HUES64 (cell line): Measurements from ENCODE around the gene B4GALT2.
A peak's percentile ranks its signal among the peaks of the same experiment; 100 is the strongest.

Experiments
- H3K27ac ChIP-seq: 2 replicates; pipeline ENCODE4 v1.7.0; 2013; ENCODE audit warnings: low read depth, low read length, inconsistent platforms
- H3K27me3 ChIP-seq: 2 replicates; pipeline ENCODE4 v1.6.1; 2013; ENCODE audit warnings: mild to moderate bottlenecking, low read length; ENCODE audit not compliant: insufficient read depth
- H3K36me3 ChIP-seq: 2 replicates; pipeline ENCODE4 v1.6.1; 2013; ENCODE audit warnings: mild to moderate bottlenecking, low read length; ENCODE audit not compliant: insufficient read depth
- H3K4me1 ChIP-seq: 2 replicates; pipeline ENCODE4 v1.6.1; 2013; ENCODE audit warnings: mild to moderate bottlenecking, low read length, moderate library complexity; ENCODE audit not compliant: insufficient read depth
- H3K4me3 ChIP-seq: 2 replicates; pipeline ENCODE4 v1.5.1; 2013; ENCODE audit warnings: mild to moderate bottlenecking, low read length, moderate library complexity
- H3K9ac ChIP-seq: 2 replicates; pipeline ENCODE4 v1.6.1; 2013; ENCODE audit warnings: mild to moderate bottlenecking, low read depth, low read length
- H3K9me3 ChIP-seq: 2 replicates; pipeline ENCODE4 v1.6.1; 2013; ENCODE audit warnings: low read depth, low read length; ENCODE audit not compliant: insufficient read depth
- WGBS: fragments of 150-250, 120-280 bp; methylation state at CpG from one replicate; pipeline ENCODE4 v1.1.7; 2013; ENCODE audit warnings: missing lambda C conversion rate; 5-methylcytosine and 5-hydroxymethylcytosine counted together

Gene B4GALT2

GRCh38 chr1:43958351-43959255, 20.4 kb upstream of the B4GALT2 start:
- H3K9ac ChIP-seq, result no peak overlapping the region
- H3K36me3 ChIP-seq, result peaks cover 27% of the 10 kb centered on the region
- H3K9me3 ChIP-seq, result no peaks in the 10 kb centered on the region
- H3K27me3 ChIP-seq, result no peaks in the 10 kb centered on the region
- 95% methylated on average over 8 of the region's 9 CpGs for WGBS
- no peak overlapping the region for H3K4me3 ChIP-seq
- no peak overlapping the region for H3K27ac ChIP-seq
- no peaks in the 10 kb centered on the region for H3K4me1 ChIP-seq

- no peaks in the 10 kb centered on the region for H3K27me3 ChIP-seq
- no peaks in the 10 kb centered on the region for H3K4me1 ChIP-seq
- no peak overlapping the region for H3K9ac ChIP-seq
- WGBS, result 95% methylated on average over 8 of the region's 8 CpGs
- H3K4me3 ChIP-seq, result no peak overlapping the region
- H3K36me3 ChIP-seq, result peaks cover 27% of the 10 kb centered on the region
- H3K27ac ChIP-seq, result no peak overlapping the region
- no peaks in the 10 kb centered on the region for H3K9me3 ChIP-seq
Observed at GRCh38 chr1:43960798-43961197, 18.2 kb upstream of the B4GALT2 start.

- WGBS, result 94% methylated on average over 3 of the region's 3 CpGs
- Histone ChIP-seq H3K27me3 (no peaks in the 10 kb centered on the region), H3K36me3 (peaks cover 23% of the 10 kb centered on the region)
Observed at GRCh38 chr1:43961692-43962091, 17.3 kb upstream of the B4GALT2 start.

GRCh38 chr1:43962324-43962723, 16.7 kb upstream of the B4GALT2 start:
- whole genome bisulfite sequencing, result 93% methylated on average over 2 of the region's 2 CpGs
- no peak overlapping the region for H3K9ac ChIP-seq
- no peak overlapping the region for H3K27ac ChIP-seq
- no peaks in the 10 kb centered on the region for H3K4me1 ChIP-seq
- H3K9me3 ChIP-seq, result no peaks in the 10 kb centered on the region
- no peaks in the 10 kb centered on the region for H3K27me3 ChIP-seq
- H3K36me3 ChIP-seq, result peaks cover 20% of the 10 kb centered on the region
- no peak overlapping the region for H3K4me3 ChIP-seq

More at GRCh38 chr1:43961692-43962091, 17.3 kb upstream of the B4GALT2 start:
- Histone ChIP-seq H3K27ac (no peak overlapping the region), H3K9ac (no peak overlapping the region), H3K9me3 (no peaks in the 10 kb centered on the region), H3K4me3 (no peak overlapping the region), H3K4me1 (no peaks in the 10 kb centered on the region)

GRCh38 chr1:43963006-43963405, 16.0 kb upstream of the B4GALT2 start:
- H3K36me3 ChIP-seq, result peaks cover 14% of the 10 kb centered on the region
- H3K27me3 ChIP-seq, result no peaks in the 10 kb centered on the region
- no peaks in the 10 kb centered on the region for H3K9me3 ChIP-seq
- no peaks in the 10 kb centered on the region for H3K4me1 ChIP-seq
- no peak overlapping the region for H3K27ac ChIP-seq
- H3K9ac ChIP-seq, result no peak overlapping the region; the same call in 1 of the 2 replicates
- 97% methylated on average over 3 of the region's 3 CpGs for WGBS
- H3K4me3 ChIP-seq, result no peak overlapping the region

- Histone ChIP-seq H3K27ac (no peak overlapping the region), H3K4me3 (no peak overlapping the region), H3K4me1 (no peaks in the 10 kb centered on the region), H3K36me3 (peaks cover 10% of the 10 kb centered on the region; the same call in 1 of the 2 replicates), H3K27me3 (no peaks in the 10 kb centered on the region), H3K9me3 (no peaks in the 10 kb centered on the region), H3K9ac (no peak overlapping the region)
- WGBS, result 89% methylated on average over 4 of the region's 5 CpGs
Observed at GRCh38 chr1:43963890-43964289, 15.1 kb upstream of the B4GALT2 start.

GRCh38 chr1:43965316-43965715, 13.7 kb upstream of the B4GALT2 start:
- Histone ChIP-seq H3K4me1 (no peaks in the 10 kb centered on the region), H3K4me3 (no peak overlapping the region), H3K9me3 (no peaks in the 10 kb centered on the region), H3K9ac (no peak overlapping the region), H3K27ac (no peak overlapping the region), H3K27me3 (no peaks in the 10 kb centered on the region), H3K36me3 (peaks cover 8% of the 10 kb centered on the region; the same call in 1 of the 2 replicates)
- WGBS, result 95% methylated on average over 2 of the region's 3 CpGs

- no peaks in the 10 kb centered on the region for H3K9me3 ChIP-seq
- 0 out of 2 replicates have a peak, but pooled peaks cover 5% of the 10 kb centered on the region for H3K4me1 ChIP-seq
- H3K36me3 ChIP-seq, result peaks cover 26% of the 10 kb centered on the region
- no peak overlapping the region for H3K4me3 ChIP-seq
- H3K9ac ChIP-seq, result no peak overlapping the region
- WGBS, result 80% methylated on average over 5 of the region's 6 CpGs
- no peak overlapping the region for H3K27ac ChIP-seq
- H3K27me3 ChIP-seq, result no peaks in the 10 kb centered on the region
Observed at GRCh38 chr1:43968348-43968948, 10.6 kb upstream of the B4GALT2 start.

GRCh38 chr1:43969416-43969745, 9.6 kb upstream of the B4GALT2 start:
- 61% methylated on average over 7 of the region's 7 CpGs for WGBS
- Histone ChIP-seq H3K4me1 (0 out of 2 replicates have a peak, but pooled peaks cover 9% of the 10 kb centered on the region), H3K9ac (no peak overlapping the region), H3K4me3 (peak overlapping the region; percentile 34), H3K9me3 (no peaks in the 10 kb centered on the region), H3K27me3 (no peaks in the 10 kb centered on the region), H3K36me3 (peaks cover 26% of the 10 kb centered on the region), H3K27ac (no peak overlapping the region)

- Histone ChIP-seq H3K4me3 (peak within 1 kb of the TSS; percentile 84), H3K27ac (no peak within 1 kb of the TSS), H3K4me1 (0 out of 2 replicates have a peak, but pooled peaks cover 9% of the 10 kb centered on the region), H3K9me3 (no peaks in the 10 kb centered on the region), H3K27me3 (no peaks in the 10 kb centered on the region), H3K36me3 (peaks cover 26% of the 10 kb centered on the region), H3K9ac (peak within 1 kb of the TSS; percentile 72)
- 2% methylated on average over 39 of the region's 47 CpGs for WGBS
Observed at GRCh38 chr1:43969746-43970466, 9.1 kb upstream of the B4GALT2 start, which contains the start of gene DPH2. DPH2 (plus strand) TSS chr1:43970010; CDS start chr1:43970176, 166 bp downstream.

GRCh38 chr1:43970502-43970901, 8.5 kb upstream of the B4GALT2 start:
- Histone ChIP-seq H3K4me1 (0 out of 2 replicates have a peak, but pooled peaks cover 9% of the 10 kb centered on the region), H3K36me3 (peaks cover 26% of the 10 kb centered on the region), H3K27me3 (no peaks in the 10 kb centered on the region), H3K4me3 (peak overlapping the region; percentile 84), H3K9me3 (no peaks in the 10 kb centered on the region), H3K9ac (peak overlapping the region; percentile 72), H3K27ac (no peak overlapping the region)
- WGBS, result 52% methylated on average over 5 of the region's 5 CpGs
